Measurements from ENCODE around the gene CNTNAP4.

DNA sequence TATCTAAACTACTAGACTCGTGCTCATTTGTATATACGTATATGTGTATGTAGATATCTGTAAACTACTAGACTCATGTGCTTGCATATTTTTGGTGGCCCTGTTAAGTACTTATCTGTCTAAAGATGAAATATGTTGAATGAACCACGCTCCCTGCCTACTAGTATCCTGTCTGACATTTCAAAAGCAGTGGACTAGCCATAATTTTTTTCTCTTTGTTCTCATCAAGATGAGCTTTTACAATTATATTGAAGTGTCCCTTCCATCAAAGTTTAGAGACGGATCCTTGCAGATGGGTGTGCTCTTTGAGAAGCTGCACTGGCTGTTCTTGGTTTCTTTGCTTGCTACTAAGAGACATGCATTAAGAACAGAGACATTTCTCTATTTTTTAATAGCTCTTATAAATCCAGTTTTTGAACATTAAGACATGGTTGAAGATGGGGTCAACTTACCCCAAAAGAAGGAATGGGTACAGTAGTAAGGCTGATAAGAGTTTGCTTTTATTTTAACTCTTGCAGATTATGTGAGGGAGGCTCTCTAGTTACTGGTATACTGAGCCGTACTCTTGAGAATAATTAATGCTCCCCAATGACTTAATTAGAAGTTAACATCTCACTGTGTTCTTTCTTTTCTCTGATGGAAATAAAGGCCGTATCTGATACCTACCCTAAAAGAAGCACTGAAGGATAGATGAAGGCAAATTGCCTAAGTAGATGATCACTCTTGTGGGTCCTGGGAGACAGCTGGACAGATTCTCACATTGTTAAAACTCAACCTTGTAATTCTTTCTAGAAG, 3.4 kb downstream of the CNTNAP4 start:
- TF ChIP-seq POLR2AphosphoS5 (IDR thresholded peaks at IDR 0.05; ENCODE audit: low read depth, low read length) (no peak), REST (IDR thresholded peaks at IDR 0.05; ENCODE audit: insufficient read depth in 1 of 2, low read depth in 2 of 2, low read length in 2 of 2) (no peak)
